Measurements from ENCODE around the gene CEP104. TPM values are rescaled to one million over a fixed set of nuclear protein-coding genes. Genes with fewer than 3 reads are reported as not detected.

CEP104 gene
- total and polyA plus RNA-seq, 10 of the 15 experiments (the other 5 are each of a cell fraction or from before 2014, with no cell fraction given), result 7.2 to 34.8 (median 19.3) TPM

- ATAC-seq, result no peak
- H3K9me3 ChIP-seq (replicated peaks; ENCODE audit: control insufficient read depth, insufficient read depth, low read length), result no peaks in the 10 kb centered on the region
- RAD21 ChIA-PET (ENCODE audit: unreplicated experiment), result no interaction called here
- H3K4me3 ChIP-seq, result no peak overlapping the region
- H3K4me2 ChIP-seq (ENCODE audit: control insufficient read depth, insufficient read depth), result no peak overlapping the region
- in situ Hi-C loops (cut with MboI) (no loop called here), intact Hi-C loops (cut with micrococcal nuclease; ENCODE audit: unreplicated experiment) (no loop called here)
- no peak overlapping the region for H2AFZ ChIP-seq (ENCODE audit: control insufficient read depth, low read depth, low read length)
- no peak for TF ChIP-seq KDM1A (IDR thresholded peaks at IDR 0.05; ENCODE audit: borderline replicate concordance)
- TF ChIP-seq PAX8 (IDR thresholded peaks at IDR 0.05), result no peak
- H3K9ac ChIP-seq (ENCODE audit: control insufficient read depth, insufficient read depth, low read length), result no peak overlapping the region
- 75% methylated on average over 5 of the region's 5 CpGs for WGBS (ENCODE audit: insufficient coverage, insufficient replicate concordance, low lambda C conversion rate, missing lambda C conversion rate)
- no TSS peak for BruUV-seq (replicated peaks)
- peaks cover 0 to 2% of the 10 kb centered on the region in 2 experiments; a peak in 3 of 4 replicates for H3K36me3 ChIP-seq (ENCODE audit: control insufficient read depth in 2 of 2, insufficient read depth in 2 of 2, low read length in 1 of 2)
- CTCF ChIA-PET, result no interaction called here
- SMC1A ChIA-PET (ENCODE audit: uncharacterized antibody, unreplicated experiment), result no interaction called here
- H3K4me1 ChIP-seq (ENCODE audit: control insufficient read depth, insufficient read depth, low read length), result no peaks in the 10 kb centered on the region
- H4K20me1 ChIP-seq (ENCODE audit: control insufficient read depth, insufficient read depth), result no peaks in the 10 kb centered on the region
- POLR2A ChIA-PET, result no interaction called here
- no peaks in the 10 kb centered on the region for H3K27me3 ChIP-seq (replicated peaks in 1 of 2; ENCODE audit: control insufficient read depth in 2 of 2, insufficient read depth in 2 of 2, low read length in 1 of 2)
- FAIRE-seq, result no peak
- no peak overlapping the region for H3K27ac ChIP-seq (ENCODE audit: control insufficient read depth, insufficient read depth)
- no peak for DNase-seq (ENCODE audit: low read depth, low spot score)
- no peaks in the 10 kb centered on the region for H3K79me2 ChIP-seq (ENCODE audit: control insufficient read depth, insufficient read depth, low read length)
These were observed 24.1 kb upstream of the CEP104 start for GRCh38 chr1:3881193-3881480.

GRCh38 chr1:3880429-3881192 lies 23.6 kb upstream of the CEP104 start:
- intact Hi-C loops (cut with micrococcal nuclease; ENCODE audit: unreplicated experiment) (no loop called here), in situ Hi-C loops (cut with MboI) (no loop called here)
- ChIA-PET SMC1A (ENCODE audit: uncharacterized antibody, unreplicated experiment) (no interaction called here), POLR2A (interaction anchor here (0.6 kb wide), 1 partner anchor 19 kb away, joined by 3 read pairs; no protein-coding TSS in a partner anchor), CTCF (interaction anchor here (0.6 kb wide), 1 partner anchor 1660 kb away, joined by 4 read pairs; no protein-coding TSS in a partner anchor), RAD21 (ENCODE audit: unreplicated experiment) (no interaction called here)
- Histone ChIP-seq H3K9me3 (replicated peaks; ENCODE audit: control insufficient read depth, insufficient read depth, low read length) (no peaks in the 10 kb centered on the region), H4K20me1 (ENCODE audit: control insufficient read depth, insufficient read depth) (no peaks in the 10 kb centered on the region), H3K4me2 (ENCODE audit: control insufficient read depth, insufficient read depth) (no peak overlapping the region), H2AFZ (ENCODE audit: control insufficient read depth, low read depth, low read length) (no peak overlapping the region), H3K4me1 (ENCODE audit: control insufficient read depth, insufficient read depth, low read length) (no peaks in the 10 kb centered on the region), H3K27ac (ENCODE audit: control insufficient read depth, insufficient read depth) (no peak overlapping the region), H3K4me3 (no peak overlapping the region), H3K36me3 (ENCODE audit: control insufficient read depth in 2 of 2, insufficient read depth in 2 of 2, low read length in 1 of 2) (peaks cover 0 to 1% of the 10 kb centered on the region in 2 experiments; a peak in 2 of 4 replicates), H3K79me2 (ENCODE audit: control insufficient read depth, insufficient read depth, low read length) (no peaks in the 10 kb centered on the region), H3K9ac (ENCODE audit: control insufficient read depth, insufficient read depth, low read length) (no peak overlapping the region), H3K27me3 (replicated peaks in 1 of 2; ENCODE audit: control insufficient read depth in 2 of 2, insufficient read depth in 2 of 2, low read length in 1 of 2) (no peaks in the 10 kb centered on the region)
- 86% methylated on average over 14 of the region's 20 CpGs for WGBS (ENCODE audit: insufficient coverage, insufficient replicate concordance, low lambda C conversion rate, missing lambda C conversion rate)
- no peak for ATAC-seq
- DNase-seq (ENCODE audit: low read depth, low spot score), result no peak
- FAIRE-seq, result no peak
- no TSS peak for BruUV-seq (replicated peaks)
- no peak for TF ChIP-seq IKZF1 (conservative IDR thresholded peaks at IDR 0.05)
- TF ChIP-seq ZSCAN29 (IDR thresholded peaks at IDR 0.05), result no peak
- no peak for TF ChIP-seq CEBPB (IDR thresholded peaks at IDR 0.05; ENCODE audit: borderline replicate concordance in 1 of 2, low read depth in 2 of 2, low read length in 2 of 2)
- TF ChIP-seq SUZ12 (IDR thresholded peaks at IDR 0.05; ENCODE audit: unreplicated experiment), result no peak
- no peak for TF ChIP-seq SMAD1 (IDR thresholded peaks at IDR 0.05; ENCODE audit: low read depth, partially characterized antibody)
- TF ChIP-seq RELB (IDR thresholded peaks at IDR 0.05; ENCODE audit: low read depth), result no peak
- no peak for TF ChIP-seq GATAD2B (conservative IDR thresholded peaks at IDR 0.05; ENCODE audit: low read depth)
- no peak for TF ChIP-seq ASH2L (IDR thresholded peaks at IDR 0.05; ENCODE audit: borderline replicate concordance, low read depth)
- TF ChIP-seq ZZZ3 (IDR thresholded peaks at IDR 0.05; ENCODE audit: control insufficient read depth, insufficient read length, low read depth), result no peak
- no peak for TF ChIP-seq EP300 (IDR thresholded peaks at IDR 0.05; ENCODE audit: borderline replicate concordance in 1 of 2, control insufficient read depth in 1 of 2, low read depth in 2 of 2, low read length in 2 of 2)
- no peak for TF ChIP-seq HSF1 (IDR thresholded peaks at IDR 0.05; ENCODE audit: low read depth, low read length)
